Fibroblast of pulmonary artery (primary cell): ENCODE measurements around the gene SH3YL1.

Experiments used
- DNase-seq: peaks from one replicate; pipeline ENCODE4 v3.0.0-alpha.2; 2010; ENCODE audit warnings: low read depth
- H3K4me3 ChIP-seq: replicated peaks from 2 replicates; pipeline ENCODE4 v1.5.1; 2011; ENCODE audit warnings: low read depth, mild to moderate bottlenecking, control low read depth, low read length, moderate library complexity
- CTCF ChIP-seq: IDR thresholded peaks from 2 replicates; pipeline ENCODE4 v1.5.1; 2011; ENCODE audit warnings: mild to moderate bottlenecking, control low read depth, low read length, inconsistent platforms; ENCODE audit errors: missing control alignments

SH3YL1 gene

GRCh38 chr2:274503-274902 is 10.7 kb upstream of the SH3YL1 start:
- no peak overlapping the region for H3K4me3 ChIP-seq
- TF ChIP-seq CTCF = no peak
- no peak for DNase-seq

GRCh38 chr2:273333-273732 is 9.5 kb upstream of the SH3YL1 start:
- no peak overlapping the region for H3K4me3 ChIP-seq
- no peak for DNase-seq
- TF ChIP-seq CTCF = no peak

- no peak for TF ChIP-seq CTCF
- no peak for DNase-seq
- no peak overlapping the region for H3K4me3 ChIP-seq
These were observed 8.1 kb upstream of the SH3YL1 start for GRCh38 chr2:271917-272316.

- DNase-seq = no peak
- TF ChIP-seq CTCF = no peak
- no peak overlapping the region for H3K4me3 ChIP-seq
These were observed 7.0 kb upstream of the SH3YL1 start for GRCh38 chr2:270861-271260.

GRCh38 chr2:269356-270030 is 5.7 kb upstream of the SH3YL1 start:
- no peak overlapping the region for H3K4me3 ChIP-seq
- TF ChIP-seq CTCF = no peak
- no peak for DNase-seq

GRCh38 chr2:268323-268722 is 4.5 kb upstream of the SH3YL1 start:
- TF ChIP-seq CTCF = no peak
- no peak overlapping the region for H3K4me3 ChIP-seq
- DNase-seq = no peak
